ENCODE results near the gene ZNF627. TPM values are rescaled to one million over a fixed set of nuclear protein-coding genes. Genes with fewer than 3 reads are reported as not detected.
"Not testable (repeated sequence)": the region's sequence is repeated elsewhere in the genome, so short reads cannot be mapped to it uniquely, and the experiment has no call there.

ZNF627 gene
- total RNA-seq, 1 experiment from 2014 or later, result 11.4 TPM

DNA sequence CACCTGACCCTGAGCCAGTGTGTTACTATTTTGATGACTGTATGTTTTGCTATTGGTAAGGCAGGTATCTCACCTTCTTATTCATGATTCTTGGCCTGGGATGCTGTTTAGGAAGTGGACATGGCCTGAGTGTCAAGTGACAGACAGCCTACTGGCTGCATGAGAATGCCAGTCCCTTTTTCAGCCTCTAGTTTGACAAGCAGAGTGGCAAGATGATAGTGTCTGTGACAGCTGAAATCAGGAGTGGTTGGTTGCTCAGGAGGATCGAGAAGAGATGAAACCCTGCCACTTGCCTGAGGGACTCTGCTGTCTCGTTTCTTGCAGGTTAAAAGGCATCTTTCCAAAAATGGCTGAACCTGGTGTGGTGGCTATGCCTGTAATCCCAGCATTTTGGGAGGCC is 31.1 kb upstream of the ZNF627 start:
- no peaks in the 10 kb centered on the region for H3K27me3 ChIP-seq (ENCODE audit: insufficient read depth, low read depth)
- H3F3A ChIP-seq (ENCODE audit: insufficient read depth, low read depth), result 0 out of 2 replicates have a peak, but pooled peaks cover 10% of the 10 kb centered on the region
- no peak overlapping the region for H3K4me2 ChIP-seq
- CTCF ChIA-PET, result no interaction called here
- H2AFZ ChIP-seq, result no peak overlapping the region
- POLR2A ChIA-PET (ENCODE audit: unreplicated experiment), result no interaction called here
- no peaks in the 10 kb centered on the region for H3K36me3 ChIP-seq (ENCODE audit: low read depth)
- H3K9me3 ChIP-seq (ENCODE audit: insufficient read depth, low read depth), result no peaks in the 10 kb centered on the region
- H3K79me2 ChIP-seq (ENCODE audit: low read depth), result no peaks in the 10 kb centered on the region
- DNase-seq, result no peak
- intact Hi-C loops (cut with micrococcal nuclease; ENCODE audit: unreplicated experiment), result no loop called here
- TF ChIP-seq, protein P1, sequence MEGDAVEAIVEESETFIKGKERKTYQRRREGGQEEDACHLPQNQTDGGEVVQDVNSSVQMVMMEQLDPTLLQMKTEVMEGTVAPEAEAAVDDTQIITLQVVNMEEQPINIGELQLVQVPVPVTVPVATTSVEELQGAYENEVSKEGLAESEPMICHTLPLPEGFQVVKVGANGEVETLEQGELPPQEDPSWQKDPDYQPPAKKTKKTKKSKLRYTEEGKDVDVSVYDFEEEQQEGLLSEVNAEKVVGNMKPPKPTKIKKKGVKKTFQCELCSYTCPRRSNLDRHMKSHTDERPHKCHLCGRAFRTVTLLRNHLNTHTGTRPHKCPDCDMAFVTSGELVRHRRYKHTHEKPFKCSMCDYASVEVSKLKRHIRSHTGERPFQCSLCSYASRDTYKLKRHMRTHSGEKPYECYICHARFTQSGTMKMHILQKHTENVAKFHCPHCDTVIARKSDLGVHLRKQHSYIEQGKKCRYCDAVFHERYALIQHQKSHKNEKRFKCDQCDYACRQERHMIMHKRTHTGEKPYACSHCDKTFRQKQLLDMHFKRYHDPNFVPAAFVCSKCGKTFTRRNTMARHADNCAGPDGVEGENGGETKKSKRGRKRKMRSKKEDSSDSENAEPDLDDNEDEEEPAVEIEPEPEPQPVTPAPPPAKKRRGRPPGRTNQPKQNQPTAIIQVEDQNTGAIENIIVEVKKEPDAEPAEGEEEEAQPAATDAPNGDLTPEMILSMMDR (conservative IDR thresholded peaks at IDR 0.05), result no peak
- no peak for TF ChIP-seq EZH2 (IDR thresholded peaks at IDR 0.05; ENCODE audit: low read depth)
- H3K4me1 ChIP-seq (replicated peaks; ENCODE audit: insufficient read depth), result no peaks in the 10 kb centered on the region
- H3K9me2 ChIP-seq (ENCODE audit: insufficient read depth), result no peaks in the 10 kb centered on the region
- no peak overlapping the region for H3K27ac ChIP-seq
- H3K4me3 ChIP-seq, result no peak overlapping the region
- BruUV-seq (replicated peaks), result no TSS peak
- H4K20me1 ChIP-seq (ENCODE audit: insufficient read depth), result no peaks in the 10 kb centered on the region

GRCh38 chr19:11570039-11570462 is 27.2 kb upstream of the ZNF627 start:
- no peaks in the 10 kb centered on the region for H3K79me2 ChIP-seq (ENCODE audit: low read depth)
- no peaks in the 10 kb centered on the region for H3K4me1 ChIP-seq (replicated peaks; ENCODE audit: insufficient read depth)
- no TSS peak for BruUV-seq (replicated peaks)
- DNase-seq, result no peak
- H3K4me2 ChIP-seq, result no peak overlapping the region
- CTCF ChIA-PET, result interaction anchor here (0.6 kb wide), 1 partner anchor 12 kb away, joined by 9 read pairs; no protein-coding TSS in a partner anchor
- TF ChIP-seq EZH2 (IDR thresholded peaks at IDR 0.05; ENCODE audit: low read depth), result no peak
- TF ChIP-seq, protein P1 (conservative IDR thresholded peaks at IDR 0.05), result no peak
- H3K9me3 ChIP-seq (ENCODE audit: insufficient read depth, low read depth), result no peaks in the 10 kb centered on the region
- H3K4me3 ChIP-seq, result no peak overlapping the region
- no peaks in the 10 kb centered on the region for H3K36me3 ChIP-seq (ENCODE audit: low read depth)
- no peak overlapping the region for H3K27ac ChIP-seq
- 0 out of 2 replicates have a peak, but pooled peaks cover 8% of the 10 kb centered on the region for H3F3A ChIP-seq (ENCODE audit: insufficient read depth, low read depth)
- no peaks in the 10 kb centered on the region for H4K20me1 ChIP-seq (ENCODE audit: insufficient read depth)
- H3K9me2 ChIP-seq (ENCODE audit: insufficient read depth), result no peaks in the 10 kb centered on the region
- no peaks in the 10 kb centered on the region for H3K27me3 ChIP-seq (ENCODE audit: insufficient read depth, low read depth)
- POLR2A ChIA-PET (ENCODE audit: unreplicated experiment), result no interaction called here
- intact Hi-C loops (cut with micrococcal nuclease; ENCODE audit: unreplicated experiment), result no loop called here
- H2AFZ ChIP-seq, result no peak overlapping the region

DNA sequence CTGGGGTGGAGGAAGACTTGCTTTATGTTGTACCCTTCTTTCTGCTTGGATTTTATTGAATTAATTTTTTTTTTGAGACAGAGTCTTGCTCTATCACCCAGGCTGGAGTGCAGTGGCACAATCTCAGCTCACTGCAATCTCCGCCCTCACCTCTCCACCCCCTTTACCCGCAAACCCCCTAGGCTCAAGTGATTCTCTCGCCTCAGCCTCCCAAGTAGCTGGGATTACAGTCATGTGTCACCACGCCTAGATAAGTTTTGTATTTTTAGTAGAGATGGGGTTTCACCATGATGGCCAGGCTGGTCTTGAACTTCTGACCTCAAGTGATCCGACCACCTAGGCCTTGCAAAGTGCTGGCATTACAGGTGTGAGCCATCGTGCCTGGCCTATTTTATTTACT is 23.9 kb upstream of the ZNF627 start:
- H3K36me3 ChIP-seq (ENCODE audit: low read depth); CTCF ChIA-PET; H3K9me2 ChIP-seq (ENCODE audit: insufficient read depth); H2AFZ ChIP-seq; H4K20me1 ChIP-seq (ENCODE audit: insufficient read depth); H3K4me3 ChIP-seq; H3K4me2 ChIP-seq; intact Hi-C loops (cut with micrococcal nuclease; ENCODE audit: unreplicated experiment); H3K9me3 ChIP-seq (ENCODE audit: insufficient read depth, low read depth); BruUV-seq (replicated peaks); H3K4me1 ChIP-seq (replicated peaks; ENCODE audit: insufficient read depth); H3K27me3 ChIP-seq (ENCODE audit: insufficient read depth, low read depth); POLR2A ChIA-PET (ENCODE audit: unreplicated experiment); H3K79me2 ChIP-seq (ENCODE audit: low read depth); H3K27ac ChIP-seq; DNase-seq; H3F3A ChIP-seq (ENCODE audit: insufficient read depth, low read depth): not testable (repeated sequence)

DNA sequence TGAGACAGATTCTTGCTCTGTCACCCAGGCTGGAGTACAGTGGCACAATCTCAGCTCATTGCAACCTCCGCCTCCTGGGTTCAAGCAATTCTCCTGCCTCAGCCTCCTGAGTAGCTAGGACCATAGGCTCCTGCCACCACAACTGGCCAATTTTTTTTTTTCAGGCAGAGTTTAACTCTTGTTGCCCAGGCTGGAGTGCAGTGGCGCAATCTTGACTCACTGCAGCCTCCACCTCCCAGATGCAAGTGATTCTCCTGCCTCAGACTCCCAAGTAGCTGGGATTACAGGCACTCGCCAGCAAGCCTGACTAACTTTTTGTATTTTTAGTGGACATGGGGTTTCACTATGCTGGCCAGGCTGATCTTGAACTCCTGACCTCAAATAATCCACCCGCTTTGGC is 23.5 kb upstream of the ZNF627 start:
- H3K4me1 ChIP-seq (replicated peaks; ENCODE audit: insufficient read depth); H3K9me3 ChIP-seq (ENCODE audit: insufficient read depth, low read depth); BruUV-seq (replicated peaks); H3K4me3 ChIP-seq; H3K79me2 ChIP-seq (ENCODE audit: low read depth); H3K4me2 ChIP-seq; H2AFZ ChIP-seq; intact Hi-C loops (cut with micrococcal nuclease; ENCODE audit: unreplicated experiment); CTCF ChIA-PET; H3K9me2 ChIP-seq (ENCODE audit: insufficient read depth); H3F3A ChIP-seq (ENCODE audit: insufficient read depth, low read depth); DNase-seq; H3K27me3 ChIP-seq (ENCODE audit: insufficient read depth, low read depth); H3K36me3 ChIP-seq (ENCODE audit: low read depth); POLR2A ChIA-PET (ENCODE audit: unreplicated experiment); H4K20me1 ChIP-seq (ENCODE audit: insufficient read depth); H3K27ac ChIP-seq: not testable (repeated sequence)
